Daoy (cell line): ENCODE measurements around the gene B4GALNT3. TPM values are rescaled to one million over a fixed set of nuclear protein-coding genes. Genes with fewer than 3 reads are reported as not detected.
"Not testable (repeated sequence)": the region's sequence is repeated elsewhere in the genome, so short reads cannot be mapped to it uniquely, and the experiment has no call there.

Experiments
- DNase-seq: peaks from one replicate; pipeline ENCODE4 v3.0.0-alpha.2; 2015; ENCODE audit warnings: low read depth
- total RNA-seq: library from RNA; depleted of rRNA; stranded (reverse); fragments of >200 nt; shearing (Covaris generic); gene quantifications from 2 replicates; pipeline ENCODE4 v1.2.3, GENCODE V29; 2014; rRNA removed

B4GALNT3 gene
- total RNA-seq, result 0.40 and 1.1 TPM in 2 replicates

- DNase-seq, result peak; percentile 32
Measured at GRCh38 chr12:459430-460258, at the start of gene B4GALNT3. TSS of gene B4GALNT3 (plus strand) at chr12:459939. CDS start at chr12:460377, 438 bp downstream.

DNA sequence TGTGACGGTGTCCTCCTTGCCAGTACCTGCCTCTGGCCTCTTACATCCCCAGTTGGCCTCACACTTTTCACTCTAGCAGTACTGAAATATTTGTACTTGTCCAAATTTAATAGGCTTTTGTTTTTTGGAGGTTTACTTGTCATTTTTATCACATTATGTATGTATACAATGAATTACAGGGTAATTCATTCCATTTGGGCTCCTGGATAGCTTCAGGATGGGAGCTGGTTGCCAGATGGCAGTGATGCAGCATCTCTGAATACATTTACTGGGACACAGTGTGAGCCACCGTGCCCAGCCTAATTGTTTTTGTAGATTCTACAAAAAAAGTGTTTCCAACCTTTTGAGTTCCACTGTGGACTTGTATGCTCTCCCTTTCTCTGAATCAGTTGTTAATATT lies 44.9 kb upstream of the B4GALNT3 start:
- DNase-seq, result no peak

- DNase-seq, result no peak
Measured at GRCh38 chr12:418432-418831, 41.3 kb upstream of the B4GALNT3 start.

GRCh38 chr12:422526-422925 lies 37.2 kb upstream of the B4GALNT3 start:
- DNase-seq, result no peak

DNA sequence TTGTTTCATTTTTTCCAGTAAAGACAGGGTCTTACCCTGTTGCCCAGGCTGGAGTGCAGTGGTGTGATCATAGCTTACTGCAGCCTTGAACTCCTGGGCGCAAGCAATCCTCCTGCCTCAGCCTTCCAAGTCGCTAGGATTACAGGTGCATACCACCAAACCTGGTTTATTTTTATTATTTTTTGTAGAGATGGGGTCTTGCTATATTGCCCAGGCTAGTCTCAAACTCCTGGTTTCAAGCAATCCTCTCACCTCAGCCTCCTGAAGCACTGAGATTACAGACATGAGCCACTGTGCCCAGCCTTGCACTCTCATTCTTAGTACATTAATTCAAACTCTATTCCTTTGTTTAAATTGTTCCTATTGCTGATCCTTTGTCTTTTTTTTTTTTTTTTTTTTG lies 24.0 kb upstream of the B4GALNT3 start:
- DNase-seq, result not testable (repeated sequence)

GRCh38 chr12:442235-442884 lies 17.4 kb upstream of the B4GALNT3 start:
- peak; percentile 52 for DNase-seq

- DNase-seq, result no peak
Measured at GRCh38 chr12:447141-447540, 12.6 kb upstream of the B4GALNT3 start.

- DNase-seq, result no peak
Measured at GRCh38 chr12:449203-449602, 10.5 kb upstream of the B4GALNT3 start.

DNA sequence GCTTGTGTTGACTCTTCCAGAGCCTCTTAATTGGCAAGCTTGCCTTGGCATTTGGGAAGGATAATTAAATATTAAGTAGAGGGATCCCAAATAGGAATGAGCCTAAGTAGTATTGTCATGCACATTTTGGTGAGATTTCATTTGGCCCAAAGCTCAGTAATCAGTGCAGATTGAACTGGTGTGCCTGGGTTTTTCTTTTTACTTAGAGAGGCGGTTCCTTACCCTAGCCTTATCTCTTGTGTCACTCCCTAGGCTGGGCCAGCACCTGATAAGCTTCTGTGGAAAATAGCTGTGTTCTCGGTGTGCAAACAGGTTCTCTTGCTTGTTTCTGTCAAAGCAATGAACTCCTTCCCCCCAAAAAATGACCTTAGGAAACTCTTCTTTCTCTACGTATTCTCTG lies 9.3 kb upstream of the B4GALNT3 start:
- no peak for DNase-seq

DNA sequence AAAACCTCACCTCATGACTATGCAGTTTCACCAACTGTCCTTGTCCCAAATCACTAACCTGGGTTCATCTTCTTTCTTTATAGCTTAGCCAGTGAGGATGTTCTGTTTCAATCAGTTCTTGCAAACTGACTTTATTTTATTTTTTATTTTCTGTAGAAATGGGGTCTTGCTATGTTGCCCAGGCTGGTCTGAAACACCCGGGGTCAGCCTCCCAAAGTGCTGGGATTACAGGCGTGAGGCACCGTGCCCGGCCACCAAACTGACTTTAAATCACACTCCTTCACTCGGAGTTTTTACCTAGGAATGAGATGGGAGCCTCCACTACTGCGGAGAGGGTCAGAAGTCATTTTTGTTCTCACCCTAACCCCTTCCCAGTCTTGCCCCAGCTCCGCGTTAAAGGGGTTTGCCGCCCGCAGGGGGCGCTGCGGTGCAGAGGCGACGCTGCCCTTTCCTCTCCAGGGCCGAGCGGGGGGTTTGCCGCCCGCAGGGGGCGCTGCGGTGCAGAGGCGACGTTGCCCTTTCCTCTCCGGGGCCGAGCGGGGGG lies 7.0 kb upstream of the B4GALNT3 start:
- DNase-seq, result no peak

- DNase-seq, result no peak
Measured at GRCh38 chr12:454833-455232, 4.9 kb upstream of the B4GALNT3 start.

GRCh38 chr12:455821-456220 lies 3.9 kb upstream of the B4GALNT3 start:
- DNase-seq, result no peak

GRCh38 chr12:457676-458075 lies 2.1 kb upstream of the B4GALNT3 start:
- no peak for DNase-seq

DNA sequence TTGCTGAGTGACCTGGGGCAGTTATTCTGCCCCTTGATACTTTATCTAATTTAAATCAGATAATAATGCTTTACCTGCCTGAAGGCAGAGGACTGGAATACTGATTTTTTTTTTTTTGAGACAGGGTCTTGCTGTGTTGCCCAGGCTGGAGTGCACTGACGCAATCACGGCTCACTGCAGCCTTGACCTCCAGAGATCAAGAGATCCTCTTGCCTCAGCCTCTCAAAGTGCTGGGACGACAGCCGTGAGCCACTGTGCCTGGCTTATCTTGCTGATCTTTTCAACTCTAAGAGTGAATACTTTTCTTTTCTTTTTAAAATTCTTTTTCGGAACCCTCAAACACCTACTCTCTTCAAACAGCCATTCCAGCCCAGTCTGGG lies 699 bp upstream of the B4GALNT3 start:
- DNase-seq, result no peak

DNA sequence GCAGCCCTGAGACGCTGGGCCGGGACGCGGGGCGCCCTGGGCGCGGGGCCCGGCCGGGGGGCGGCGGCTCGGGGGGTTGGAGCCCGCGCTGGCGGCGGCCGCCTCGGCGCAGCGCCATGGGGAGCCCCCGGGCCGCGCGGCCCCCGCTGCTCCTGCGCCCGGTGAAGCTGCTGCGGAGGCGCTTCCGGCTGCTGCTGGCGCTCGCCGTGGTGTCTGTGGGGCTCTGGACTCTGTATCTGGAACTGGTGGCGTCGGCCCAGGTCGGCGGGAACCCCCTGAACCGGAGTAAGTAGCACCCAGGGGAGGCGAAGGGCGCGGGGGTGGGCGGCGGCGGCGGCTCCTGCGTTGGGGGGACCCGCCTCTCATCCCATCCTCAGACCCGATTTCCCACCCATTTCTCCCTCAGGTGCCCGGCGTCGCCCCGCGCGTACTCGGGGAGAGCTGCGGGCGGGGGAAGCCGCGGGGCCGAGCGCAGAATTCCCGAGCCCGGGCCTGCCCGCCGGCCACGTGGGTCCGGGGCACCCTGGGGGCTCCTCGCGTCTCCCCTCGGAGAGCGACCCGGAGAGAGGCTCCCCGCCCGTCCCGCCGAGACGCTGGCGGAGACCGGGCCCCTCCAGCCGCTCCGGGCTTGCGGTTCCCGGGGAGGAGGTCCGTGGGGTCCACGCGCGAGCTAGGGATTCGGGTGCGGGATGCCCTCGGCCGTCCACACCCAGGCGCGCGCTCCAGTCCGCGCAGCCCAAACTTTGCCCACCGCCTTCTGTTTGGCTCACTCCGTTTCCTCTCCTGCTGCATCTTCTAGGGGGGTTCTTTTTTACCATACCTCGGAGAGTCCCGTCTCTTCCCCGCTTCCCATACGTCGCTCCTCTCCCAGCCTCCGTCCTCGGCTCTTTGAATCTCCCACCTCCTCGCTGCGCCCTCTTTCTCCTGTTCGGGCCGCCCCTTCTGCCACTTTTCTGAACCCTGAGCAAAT lies 807 bp downstream of the B4GALNT3 start:
- peak; percentile 46 for DNase-seq

DNA sequence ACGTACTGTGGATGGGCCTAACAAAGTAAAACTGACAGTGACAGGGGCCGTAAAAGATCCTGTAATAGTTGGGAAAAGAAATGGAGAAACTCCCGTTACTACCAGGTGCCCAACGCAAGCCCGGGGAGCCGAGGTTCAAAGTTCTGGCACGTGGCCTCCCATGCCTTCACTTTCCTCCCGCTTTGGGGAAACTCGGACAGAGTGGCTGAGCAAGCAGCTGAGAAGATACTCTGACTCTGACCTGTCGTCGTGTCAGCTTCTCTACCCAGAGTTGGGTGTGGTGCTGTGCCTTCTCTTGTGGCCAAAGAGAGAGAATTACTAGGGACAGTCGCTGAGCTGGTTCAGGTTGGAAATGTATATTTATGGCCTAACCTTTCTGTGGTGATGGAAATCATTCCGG lies 1.7 kb downstream of the B4GALNT3 start:
- DNase-seq, result no peak

GRCh38 chr12:462936-463705 lies 3.4 kb downstream of the B4GALNT3 start:
- DNase-seq, result peak; percentile 34

GRCh38 chr12:464484-465267 lies 4.9 kb downstream of the B4GALNT3 start:
- DNase-seq, result peak; percentile 30

GRCh38 chr12:466039-466438 lies 6.3 kb downstream of the B4GALNT3 start:
- DNase-seq, result no peak

DNA sequence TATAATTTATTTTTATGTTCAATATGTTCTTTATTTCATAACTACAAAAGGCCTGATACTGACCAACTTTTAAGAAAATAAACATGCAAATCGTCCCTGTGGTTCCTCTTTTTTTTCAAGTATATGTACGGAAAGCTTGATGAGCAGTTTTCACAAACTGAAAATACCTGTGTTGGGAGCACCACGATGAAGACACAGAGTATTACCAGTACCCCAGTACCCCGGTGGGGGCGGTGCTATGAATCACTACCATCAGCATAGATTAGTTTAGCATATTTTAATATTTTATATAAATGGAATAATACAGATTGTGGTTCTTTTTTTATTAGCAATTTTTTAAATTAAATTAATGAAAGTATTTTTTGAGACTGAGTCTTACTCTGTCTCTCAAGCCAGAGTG lies 7.0 kb downstream of the B4GALNT3 start:
- DNase-seq, result no peak
